ENCODE measurements around the gene ICA1L. TPM values are rescaled to one million over a fixed set of nuclear protein-coding genes. Genes with fewer than 3 reads are reported as not detected.

Gene ICA1L
- total and polyA plus RNA-seq, 2 of the 4 experiments (the other 2 are of a cell fraction), result 1.7 to 1.8 TPM

DNA sequence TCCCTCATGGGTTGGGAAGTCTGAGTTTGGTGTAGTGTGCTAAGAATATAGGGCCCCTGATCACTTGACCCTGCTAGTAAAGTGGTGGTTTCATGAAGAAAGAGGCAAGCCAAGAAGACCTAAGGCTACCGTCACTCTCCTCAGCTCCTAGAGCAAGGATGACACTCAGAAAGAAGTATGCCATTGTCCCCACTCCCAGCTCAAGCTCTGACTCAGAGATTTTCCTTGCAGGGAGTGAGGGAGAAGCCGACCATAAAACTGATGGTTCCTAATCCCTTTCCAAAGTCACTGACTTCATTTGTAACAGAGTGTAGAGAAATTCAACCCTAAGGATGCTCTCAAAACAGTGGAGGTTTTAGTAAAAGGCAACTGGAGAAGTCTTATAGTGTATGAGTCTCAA is 80.9 kb downstream of the ICA1L start:
- BruUV-seq (replicated peaks), result no TSS peak
- no CpG with 5 or more reads among the region's 2 CpGs for WGBS, 2 experiments (ENCODE audit: extremely low coverage in 2 of 2, insufficient read length in 1 of 2)

More for the DNA sequence above, 80.9 kb downstream of the ICA1L start:
- ATAC-seq (ENCODE audit: low read depth) (no peak), DNase-seq (peak; percentile 13)
- no peaks in the 10 kb centered on the region for H3K9me3 ChIP-seq (ENCODE audit: control insufficient read depth, insufficient read depth, low read length)
- no peak overlapping the region for H2AFZ ChIP-seq (replicated peaks; ENCODE audit: low read length, poor library complexity)
- no peak overlapping the region for H3K4me3 ChIP-seq (ENCODE audit: insufficient read depth, low read depth, low read length)
- H3K27ac ChIP-seq (ENCODE audit: insufficient read depth, low read length), result no peak overlapping the region
- H2BK5ac ChIP-seq (ENCODE audit: low read depth, low read length, poor library complexity, severe bottlenecking), result no peak overlapping the region
- H2AK5ac ChIP-seq (ENCODE audit: low read depth, low read length), result no peak overlapping the region
- no peaks in the 10 kb centered on the region for H3K36me3 ChIP-seq (ENCODE audit: control insufficient read depth, insufficient read depth, low read length)
- dilution Hi-C loops (cut with HindIII; ENCODE audit: low sequenced_read_pairs, unreplicated experiment) (no loop called here), in situ Hi-C loops (cut with MboI; ENCODE audit: low sequenced_read_pairs) (no loop called here), intact Hi-C loops (cut with micrococcal nuclease) (no loop called here)
- no peaks in the 10 kb centered on the region; the same call in 1 of the 2 replicates for H3K9me1 ChIP-seq (ENCODE audit: insufficient read depth, low read length)
- no peak overlapping the region for H3K4ac ChIP-seq (ENCODE audit: low read depth, low read length)
- H4K91ac ChIP-seq (ENCODE audit: insufficient read depth, low read depth, low read length), result no peak overlapping the region
- H3K18ac ChIP-seq (ENCODE audit: low read depth, low read length), result no peak overlapping the region
- no peak for TF ChIP-seq NFE2L2 (IDR thresholded peaks at IDR 0.05; ENCODE audit: low read depth, low read length)
- TF ChIP-seq RFX5 (IDR thresholded peaks at IDR 0.05; ENCODE audit: low read depth, low read length), result no peak
- TF ChIP-seq CEBPB (IDR thresholded peaks at IDR 0.05; ENCODE audit: low read depth, low read length), result no peak
- TF ChIP-seq CTCF (conservative IDR thresholded peaks at IDR 0.05; ENCODE audit: low read depth, low read length), result no peak
- no peak for TF ChIP-seq RAD21 (IDR thresholded peaks at IDR 0.05; ENCODE audit: low read length)
- TF ChIP-seq MAZ (IDR thresholded peaks at IDR 0.05; ENCODE audit: borderline replicate concordance, low read depth, low read length), result no peak
- no peak for TF ChIP-seq MXI1 (IDR thresholded peaks at IDR 0.05; ENCODE audit: borderline replicate concordance, low read depth, low read length)
- no peak for TF ChIP-seq ELK1 (IDR thresholded peaks at IDR 0.05; ENCODE audit: borderline replicate concordance, low read depth, low read length)
- no peak for TF ChIP-seq CHD1 (IDR thresholded peaks at IDR 0.05; ENCODE audit: low read depth, low read length)
- TF ChIP-seq POLR2A (IDR thresholded peaks at IDR 0.05; ENCODE audit: low read depth, low read length), result no peak
- no peak for TF ChIP-seq FOS (IDR thresholded peaks at IDR 0.05; ENCODE audit: low read depth, low read length)
- no peak for TF ChIP-seq RCOR1 (IDR thresholded peaks at IDR 0.05; ENCODE audit: insufficient replicate concordance, low read length)
- no peak for TF ChIP-seq MAFK (IDR thresholded peaks at IDR 0.05; ENCODE audit: low read depth, low read length)
- no peak overlapping the region for H3K56ac ChIP-seq (ENCODE audit: extremely low read depth, insufficient read depth, low read length)
- ChIA-PET POLR2A (ENCODE audit: unreplicated experiment) (no interaction called here), CTCF (no interaction called here)
- no peak overlapping the region for H3K14ac ChIP-seq (replicated peaks; ENCODE audit: low read depth, low read length)
- no peak overlapping the region for H3K23ac ChIP-seq (ENCODE audit: low read depth, low read length)
- no peak overlapping the region for H3K4me2 ChIP-seq (ENCODE audit: low read depth, low read length)
- no peak overlapping the region for H3K9ac ChIP-seq (ENCODE audit: low read depth, low read length)
- no peaks in the 10 kb centered on the region for H3K27me3 ChIP-seq (ENCODE audit: control insufficient read depth, insufficient read depth, low read length)
- no peaks in the 10 kb centered on the region for H3K79me1 ChIP-seq (ENCODE audit: low read depth in 1 of 2, low read length in 2 of 2)
- H4K20me1 ChIP-seq (ENCODE audit: insufficient read depth, low read length), result no peaks in the 10 kb centered on the region
- H2BK120ac ChIP-seq (ENCODE audit: low read depth, low read length), result no peak overlapping the region
- no peaks in the 10 kb centered on the region for H3K4me1 ChIP-seq (ENCODE audit: control insufficient read depth, insufficient read depth, low read length)
- no peak overlapping the region for H2AK9ac ChIP-seq (replicated peaks; ENCODE audit: low read depth, low read length, poor library complexity)
- H4K8ac ChIP-seq (ENCODE audit: low read depth in 2 of 2, low read length in 2 of 2), result no peak overlapping the region
- H2BK20ac ChIP-seq (ENCODE audit: low read depth, low read length), result no peak overlapping the region
- no peak overlapping the region for H2BK15ac ChIP-seq (ENCODE audit: low read depth, low read length)
- H4K5ac ChIP-seq (ENCODE audit: low read depth, low read length), result no peak overlapping the region

All from IMR-90 (cell line).